Ishikawa (cell line): ENCODE data around the gene SERTAD2.

Experiments used
- CEBPB ChIP-seq: IDR thresholded peaks from 2 replicates; pipeline ENCODE4 v1.6.1; 2012
- TEAD4 ChIP-seq: IDR thresholded peaks from 2 replicates; pipeline ENCODE4 v1.6.1; 2012
- TF ChIP-seq, protein P1 (sequence below): IDR thresholded peaks from 2 replicates; pipeline ENCODE4 v1.6.1; 2012; ENCODE audit warnings: low read depth, mild to moderate bottlenecking
- TF ChIP-seq, protein P2 (sequence below): IDR thresholded peaks from 2 replicates; pipeline ENCODE4 v1.6.1; 2012

- TF ChIP-seq TEAD4 (no peak), CEBPB (no peak)
- TF ChIP-seq, protein P1, sequence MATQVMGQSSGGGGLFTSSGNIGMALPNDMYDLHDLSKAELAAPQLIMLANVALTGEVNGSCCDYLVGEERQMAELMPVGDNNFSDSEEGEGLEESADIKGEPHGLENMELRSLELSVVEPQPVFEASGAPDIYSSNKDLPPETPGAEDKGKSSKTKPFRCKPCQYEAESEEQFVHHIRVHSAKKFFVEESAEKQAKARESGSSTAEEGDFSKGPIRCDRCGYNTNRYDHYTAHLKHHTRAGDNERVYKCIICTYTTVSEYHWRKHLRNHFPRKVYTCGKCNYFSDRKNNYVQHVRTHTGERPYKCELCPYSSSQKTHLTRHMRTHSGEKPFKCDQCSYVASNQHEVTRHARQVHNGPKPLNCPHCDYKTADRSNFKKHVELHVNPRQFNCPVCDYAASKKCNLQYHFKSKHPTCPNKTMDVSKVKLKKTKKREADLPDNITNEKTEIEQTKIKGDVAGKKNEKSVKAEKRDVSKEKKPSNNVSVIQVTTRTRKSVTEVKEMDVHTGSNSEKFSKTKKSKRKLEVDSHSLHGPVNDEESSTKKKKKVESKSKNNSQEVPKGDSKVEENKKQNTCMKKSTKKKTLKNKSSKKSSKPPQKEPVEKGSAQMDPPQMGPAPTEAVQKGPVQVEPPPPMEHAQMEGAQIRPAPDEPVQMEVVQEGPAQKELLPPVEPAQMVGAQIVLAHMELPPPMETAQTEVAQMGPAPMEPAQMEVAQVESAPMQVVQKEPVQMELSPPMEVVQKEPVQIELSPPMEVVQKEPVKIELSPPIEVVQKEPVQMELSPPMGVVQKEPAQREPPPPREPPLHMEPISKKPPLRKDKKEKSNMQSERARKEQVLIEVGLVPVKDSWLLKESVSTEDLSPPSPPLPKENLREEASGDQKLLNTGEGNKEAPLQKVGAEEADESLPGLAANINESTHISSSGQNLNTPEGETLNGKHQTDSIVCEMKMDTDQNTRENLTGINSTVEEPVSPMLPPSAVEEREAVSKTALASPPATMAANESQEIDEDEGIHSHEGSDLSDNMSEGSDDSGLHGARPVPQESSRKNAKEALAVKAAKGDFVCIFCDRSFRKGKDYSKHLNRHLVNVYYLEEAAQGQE = no peak
- TF ChIP-seq, protein P2, sequence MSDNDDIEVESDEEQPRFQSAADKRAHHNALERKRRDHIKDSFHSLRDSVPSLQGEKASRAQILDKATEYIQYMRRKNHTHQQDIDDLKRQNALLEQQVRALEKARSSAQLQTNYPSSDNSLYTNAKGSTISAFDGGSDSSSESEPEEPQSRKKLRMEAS = no peak
These were observed 28.9 kb downstream of the SERTAD2 start for GRCh38 chr2:64624862-64625261.
